HG02623 (cell line): ENCODE results near the gene CENPB.
"Not testable (repeated sequence)": the region's sequence is repeated elsewhere in the genome, so short reads cannot be mapped to it uniquely, and the experiment has no call there.

Experiments
- ATAC-seq: cut with Tn5 transposase; IDR thresholded peaks from one replicate; pipeline ENCODE4 v1.9.1; 2021; ENCODE audit warnings: moderate library complexity; ENCODE audit not compliant: unreplicated experiment

Gene CENPB, protein sequence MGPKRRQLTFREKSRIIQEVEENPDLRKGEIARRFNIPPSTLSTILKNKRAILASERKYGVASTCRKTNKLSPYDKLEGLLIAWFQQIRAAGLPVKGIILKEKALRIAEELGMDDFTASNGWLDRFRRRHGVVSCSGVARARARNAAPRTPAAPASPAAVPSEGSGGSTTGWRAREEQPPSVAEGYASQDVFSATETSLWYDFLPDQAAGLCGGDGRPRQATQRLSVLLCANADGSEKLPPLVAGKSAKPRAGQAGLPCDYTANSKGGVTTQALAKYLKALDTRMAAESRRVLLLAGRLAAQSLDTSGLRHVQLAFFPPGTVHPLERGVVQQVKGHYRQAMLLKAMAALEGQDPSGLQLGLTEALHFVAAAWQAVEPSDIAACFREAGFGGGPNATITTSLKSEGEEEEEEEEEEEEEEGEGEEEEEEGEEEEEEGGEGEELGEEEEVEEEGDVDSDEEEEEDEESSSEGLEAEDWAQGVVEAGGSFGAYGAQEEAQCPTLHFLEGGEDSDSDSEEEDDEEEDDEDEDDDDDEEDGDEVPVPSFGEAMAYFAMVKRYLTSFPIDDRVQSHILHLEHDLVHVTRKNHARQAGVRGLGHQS

DNA sequence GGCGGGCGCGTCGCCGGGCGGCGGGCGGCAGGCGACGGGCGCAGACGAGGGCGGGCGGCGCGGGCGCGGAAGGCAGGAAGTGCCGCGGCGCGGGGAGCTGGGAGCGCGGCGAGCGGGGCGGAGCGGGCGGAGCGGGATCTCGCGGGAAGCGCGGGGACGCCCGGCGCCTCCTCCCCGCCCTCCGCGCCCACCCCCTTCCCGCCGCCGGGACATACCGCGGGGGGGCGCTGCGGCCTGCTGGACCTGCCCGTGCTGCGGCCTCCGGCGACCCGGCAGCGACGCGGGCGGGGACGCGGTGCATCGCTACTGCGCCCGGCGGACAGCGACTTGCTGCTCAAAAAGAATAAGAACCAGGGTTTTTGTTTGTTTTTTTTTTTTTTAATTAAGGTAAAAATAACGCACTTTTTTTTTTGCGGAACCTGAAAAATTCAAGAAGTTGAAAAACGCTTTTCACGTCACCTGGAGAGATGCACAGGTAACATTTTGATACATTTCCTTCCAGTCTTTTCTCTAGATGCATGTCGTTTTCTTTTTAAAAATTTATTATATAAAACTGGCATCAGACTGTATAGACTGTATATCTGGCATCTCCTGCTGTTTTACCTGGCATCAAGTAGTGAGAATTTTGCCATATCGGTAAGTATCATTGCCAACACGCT is at the start of gene CENPB:
TSS of gene CENPB (minus strand) at position 76 of the 659 bp plus-strand sequence. CDS start 257 bp downstream, outside the sequence.
- peak; percentile 77 for ATAC-seq

DNA sequence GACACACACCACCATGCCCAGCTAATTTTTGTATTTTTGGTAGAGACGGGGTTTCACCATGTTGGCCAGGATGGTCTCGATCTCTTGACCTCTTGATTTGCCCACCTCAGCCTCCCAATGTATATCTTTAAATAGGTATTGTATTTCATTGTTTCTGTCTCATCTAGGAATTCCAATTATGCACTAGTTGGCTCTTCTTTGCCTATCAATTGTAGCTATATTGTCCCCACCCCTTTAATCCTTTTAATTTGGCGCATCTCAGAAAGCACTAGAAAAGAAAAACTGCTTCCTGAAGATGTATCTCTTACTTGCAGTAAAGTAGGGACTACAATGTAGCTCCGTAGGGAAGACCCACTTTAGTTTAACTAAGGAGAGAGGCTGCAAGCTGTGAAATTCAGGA is 49.6 kb upstream of the CENPB start:
- no peak for ATAC-seq

DNA sequence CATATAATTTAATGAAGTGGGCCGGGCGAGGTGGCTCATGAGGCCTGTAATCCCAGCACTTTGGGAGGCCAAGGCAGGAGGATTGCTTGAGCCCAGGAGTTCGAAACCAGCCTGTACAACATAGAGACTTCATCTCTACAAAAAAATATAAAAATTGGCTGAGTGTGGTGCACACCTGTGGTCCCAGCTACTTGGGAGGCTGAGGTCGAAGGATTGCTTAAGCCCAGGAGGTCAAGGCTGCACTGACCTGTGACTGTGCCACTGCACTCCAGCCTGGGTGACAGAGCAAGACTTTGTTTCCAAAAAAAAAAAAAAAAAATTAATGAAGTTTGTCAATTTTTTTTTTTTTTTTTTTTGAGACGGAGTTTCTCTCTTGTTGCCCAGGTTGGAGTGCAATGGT is 43.4 kb upstream of the CENPB start:
- ATAC-seq, result not testable (repeated sequence)

DNA sequence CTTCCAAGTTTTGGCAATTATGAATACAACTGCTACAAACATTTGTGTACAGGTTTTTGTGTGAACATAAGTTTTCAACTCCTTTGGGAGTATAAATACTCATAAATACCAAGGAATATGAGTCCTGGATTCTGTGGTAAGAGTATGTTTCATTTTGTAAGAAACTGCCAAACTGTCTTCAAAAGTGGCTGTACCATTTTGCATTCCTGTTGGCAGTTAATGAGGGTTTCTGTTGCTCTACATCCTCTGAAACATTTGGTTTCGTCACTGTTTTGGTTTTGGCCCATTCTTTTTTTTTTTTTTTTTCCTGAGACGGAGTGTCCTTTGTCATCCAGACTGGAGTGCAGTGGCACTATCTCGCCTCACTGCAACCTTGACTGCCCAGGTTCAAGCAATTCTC is 42.3 kb upstream of the CENPB start:
- ATAC-seq, result no peak

DNA sequence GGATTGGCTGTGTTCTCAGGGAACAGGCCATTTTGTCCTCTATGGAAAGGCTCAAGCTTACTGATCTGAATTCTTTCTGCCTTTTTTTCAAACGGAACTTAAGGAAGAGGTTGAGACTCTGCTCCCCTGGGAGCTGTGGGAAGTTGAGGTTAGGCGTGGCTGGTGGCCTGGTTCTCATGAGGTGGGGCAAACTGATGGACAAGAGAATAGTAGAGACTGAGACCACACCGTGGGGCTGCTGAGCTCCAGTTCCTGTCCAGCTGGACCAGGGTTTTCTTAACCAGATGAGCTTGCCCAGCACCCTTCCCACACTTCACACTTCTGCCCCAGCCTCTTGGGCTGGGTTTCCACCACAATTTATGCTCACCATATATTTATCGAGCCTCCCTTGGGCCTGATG is 39.9 kb upstream of the CENPB start:
- no peak for ATAC-seq

DNA sequence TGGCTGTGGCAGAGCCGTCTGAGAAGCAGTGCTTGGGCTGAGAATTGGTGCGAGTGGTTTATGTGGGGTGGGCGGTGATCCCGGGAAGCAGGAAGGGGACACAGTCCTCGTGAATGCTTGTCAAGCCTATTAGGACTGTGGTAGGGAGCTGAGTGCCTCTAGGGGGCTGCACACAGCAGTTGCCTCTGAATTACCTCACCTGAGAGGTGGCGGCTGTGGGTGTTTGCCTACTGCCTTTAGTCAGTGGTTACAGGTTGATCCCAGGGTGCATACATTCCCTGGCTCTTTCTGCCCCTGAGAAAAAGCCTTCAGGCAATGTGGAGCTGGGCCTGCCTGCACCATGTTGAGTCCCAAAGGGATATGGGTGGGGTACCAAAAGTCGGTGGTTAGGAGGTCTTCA is 39.0 kb upstream of the CENPB start:
- no peak for ATAC-seq

DNA sequence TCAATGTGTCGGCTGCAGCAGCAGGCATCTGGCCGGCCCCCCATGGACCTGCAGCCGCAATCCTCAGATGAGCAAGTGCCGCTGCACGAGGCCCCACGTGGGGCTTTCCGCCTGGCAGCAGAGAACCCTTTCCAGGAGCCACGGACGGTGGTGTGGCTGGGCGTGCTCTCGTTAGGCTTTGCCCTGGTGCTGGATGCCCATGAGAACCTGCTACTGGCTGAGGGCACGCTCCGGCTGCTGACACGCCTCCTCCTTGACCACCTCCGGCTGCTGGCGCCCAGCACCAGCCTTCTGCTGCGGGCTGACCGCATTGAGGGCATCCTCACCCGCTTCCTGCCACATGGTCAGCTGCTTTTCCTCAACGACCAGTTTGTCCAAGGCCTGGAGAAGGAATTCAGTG is 37.3 kb upstream of the CENPB start:
- no peak for ATAC-seq

DNA sequence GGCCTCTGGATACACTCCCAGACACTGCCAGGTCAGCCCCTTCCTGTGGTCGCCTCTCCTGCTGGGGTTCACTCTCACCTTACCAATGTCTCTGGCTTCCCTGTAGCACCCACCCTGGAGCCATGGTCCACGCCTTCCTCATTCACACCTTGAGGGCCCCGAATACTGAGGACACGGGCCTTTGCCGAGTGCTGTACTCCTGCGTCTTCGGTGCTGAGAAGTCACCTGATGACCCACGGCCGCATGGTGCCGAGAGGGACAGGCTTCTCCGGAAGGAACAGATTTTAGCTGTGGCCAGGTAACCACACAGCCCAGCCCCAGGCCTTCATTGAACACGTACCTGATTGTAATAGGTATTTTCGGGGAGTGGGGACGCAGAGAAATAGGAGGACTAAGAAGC is 35.5 kb upstream of the CENPB start:
- ATAC-seq, result no peak

DNA sequence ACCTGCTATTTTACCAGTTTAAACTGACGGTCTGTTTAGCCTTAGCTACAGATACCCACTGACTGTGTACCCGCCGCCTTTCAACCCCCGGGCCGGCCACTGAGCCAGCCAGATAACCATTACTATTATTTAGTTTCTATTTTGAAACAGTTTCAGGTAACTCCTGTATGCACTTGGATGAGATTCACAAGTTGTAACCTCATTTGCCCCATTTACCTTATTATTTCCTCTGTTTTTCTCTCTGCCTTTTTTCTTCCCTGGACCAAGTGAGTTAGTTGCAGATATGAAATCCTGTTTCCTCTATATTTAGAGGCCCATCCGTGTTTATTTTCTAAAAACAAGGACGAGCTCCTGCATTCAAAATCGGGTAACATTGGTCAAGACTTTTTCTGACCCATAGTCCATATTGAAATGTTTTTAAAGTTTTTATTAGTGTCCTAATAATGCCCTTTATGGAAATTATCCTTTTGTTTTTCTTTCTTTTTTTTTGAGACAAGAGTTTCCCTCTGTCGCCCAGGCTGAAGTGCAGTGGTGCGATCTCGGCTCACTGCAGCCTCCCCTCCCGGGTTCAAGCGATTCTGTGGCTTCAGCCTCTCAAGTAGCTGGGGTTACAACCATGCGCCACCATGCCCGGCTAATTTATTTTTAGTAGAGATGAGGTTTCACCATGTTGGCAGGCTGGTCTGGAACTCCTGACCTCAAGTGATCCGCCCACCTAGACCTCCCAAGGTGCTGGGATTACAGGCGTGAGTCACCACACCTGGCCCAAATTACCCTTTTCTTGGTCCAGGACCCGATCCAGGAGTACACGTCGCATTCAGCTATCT is 34.6 kb upstream of the CENPB start:
- no peak for ATAC-seq

DNA sequence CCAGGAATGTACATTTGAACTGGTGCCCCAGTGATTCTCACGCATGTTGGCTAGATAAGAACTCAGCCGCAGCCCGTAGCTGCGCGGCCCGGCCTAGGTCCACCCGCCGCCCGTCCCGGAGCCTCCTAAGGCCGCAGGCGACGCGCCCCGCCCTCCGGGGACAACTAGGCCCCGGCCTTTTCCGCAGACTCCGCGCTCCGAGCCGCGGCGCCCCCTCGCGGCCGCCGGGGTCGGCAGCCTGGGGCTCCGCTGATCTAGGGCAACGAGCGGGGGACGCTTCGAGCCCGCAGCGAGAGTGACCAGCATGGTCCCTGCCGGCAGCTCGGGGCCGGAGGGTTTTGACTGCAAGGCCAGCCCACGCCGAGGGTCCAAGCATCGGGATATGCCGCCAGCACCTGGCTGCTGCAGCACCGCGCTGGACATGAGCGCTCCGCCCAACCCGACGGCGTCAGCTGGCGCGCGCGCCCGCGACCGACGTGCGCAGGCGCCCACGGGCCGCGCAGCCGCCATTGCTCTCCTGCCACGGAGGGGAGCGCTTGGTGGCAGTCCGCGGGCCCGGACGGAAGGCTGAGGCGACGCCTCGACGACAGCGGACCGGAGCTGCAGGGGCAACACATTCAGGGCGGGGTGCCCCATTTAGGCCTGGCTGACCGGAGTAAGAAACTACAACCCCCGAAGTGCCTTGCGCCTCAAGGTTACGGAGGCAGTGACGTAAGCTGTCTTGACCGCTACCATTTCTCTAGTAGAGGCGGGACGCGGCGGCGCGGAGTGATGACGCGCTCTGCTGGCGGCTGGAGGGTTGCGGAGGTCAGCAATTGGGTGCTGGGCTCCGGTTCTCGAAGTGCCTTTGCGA is 33.7 kb upstream of the CENPB start, which contains the start of gene AP5S1:
TSS of gene AP5S1 (plus strand) at position 500 of the 853 bp plus-strand sequence. CDS start 1,571 bp downstream, outside the sequence.
- ATAC-seq, result peak; percentile 78

DNA sequence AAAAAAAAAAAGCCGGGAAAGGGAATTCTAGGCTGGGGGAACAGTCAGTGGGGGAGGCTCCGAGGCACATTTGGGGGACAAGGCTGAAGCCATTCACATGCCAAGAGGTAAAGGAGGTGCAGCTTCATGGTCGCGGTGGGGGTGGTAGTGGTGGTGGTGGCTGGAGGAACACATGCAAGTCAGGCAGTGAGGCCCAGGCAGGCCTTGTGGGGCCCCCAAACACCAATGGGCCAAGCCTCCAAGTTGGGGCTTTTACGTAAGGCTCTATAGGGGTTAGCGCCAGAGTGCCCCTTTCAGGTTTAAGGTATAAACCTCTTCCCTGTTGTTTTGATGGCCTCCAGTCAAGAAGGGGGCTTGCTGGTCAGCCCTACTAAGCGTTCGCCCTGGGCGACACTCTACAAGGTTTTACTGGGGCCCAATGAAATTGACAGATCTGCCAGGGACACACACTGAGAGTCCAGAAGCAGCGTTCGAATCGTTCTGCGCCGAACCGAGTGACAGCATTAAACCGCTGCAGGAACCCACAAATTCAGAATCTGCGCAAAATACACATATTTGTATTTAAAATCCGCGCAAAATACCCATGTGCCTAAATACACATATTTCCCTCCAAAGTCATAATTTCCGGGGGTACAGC is 33.0 kb upstream of the CENPB start:
- ATAC-seq, result no peak

DNA sequence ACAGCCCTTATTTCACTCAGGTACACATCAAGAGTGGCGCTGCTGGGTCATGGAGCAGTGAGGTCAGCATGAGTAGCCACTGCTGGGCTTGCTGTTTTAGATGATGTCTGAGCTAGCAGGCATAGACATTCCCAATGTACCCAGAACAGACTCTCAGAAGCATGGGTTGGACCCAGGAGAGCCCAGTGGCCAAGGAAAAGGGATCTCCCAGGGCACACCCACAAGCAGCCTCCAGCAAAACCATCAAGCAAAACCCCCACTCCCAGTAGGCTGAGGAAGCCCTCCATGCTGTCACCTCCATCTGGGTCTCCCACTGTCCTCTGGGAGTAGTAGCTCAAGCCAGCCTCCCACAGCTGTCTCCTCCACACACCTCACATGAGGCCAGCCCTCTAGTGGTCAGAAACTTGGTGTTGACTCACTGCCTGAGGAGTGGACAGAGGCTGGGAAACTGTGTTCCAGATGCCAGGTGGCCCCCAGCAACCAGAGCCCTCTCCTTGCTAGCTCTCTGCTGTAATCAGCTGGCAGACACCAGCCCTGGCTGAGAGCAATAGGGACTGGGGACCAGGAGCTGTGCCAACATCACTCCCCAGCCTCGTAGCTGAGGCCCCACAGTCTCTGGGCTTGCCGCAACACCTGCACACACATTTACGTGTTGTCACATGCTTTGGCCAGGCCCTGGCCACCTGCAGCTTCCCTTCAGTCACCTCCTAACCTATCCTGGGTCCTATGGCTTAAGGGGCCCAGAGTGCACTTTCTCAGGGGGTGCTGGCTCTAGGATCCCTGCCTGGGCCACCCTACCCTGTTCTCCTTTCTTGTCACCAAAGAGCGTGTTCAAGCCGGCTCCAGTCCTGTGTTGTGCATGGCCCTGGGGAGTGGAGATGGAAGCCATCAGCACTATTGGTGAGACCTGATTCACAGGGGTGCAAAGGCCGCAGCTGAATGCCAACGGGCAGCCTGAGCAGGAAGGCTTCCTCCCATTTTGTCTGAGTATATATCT is 31.9 kb upstream of the CENPB start:
- no peak for ATAC-seq

DNA sequence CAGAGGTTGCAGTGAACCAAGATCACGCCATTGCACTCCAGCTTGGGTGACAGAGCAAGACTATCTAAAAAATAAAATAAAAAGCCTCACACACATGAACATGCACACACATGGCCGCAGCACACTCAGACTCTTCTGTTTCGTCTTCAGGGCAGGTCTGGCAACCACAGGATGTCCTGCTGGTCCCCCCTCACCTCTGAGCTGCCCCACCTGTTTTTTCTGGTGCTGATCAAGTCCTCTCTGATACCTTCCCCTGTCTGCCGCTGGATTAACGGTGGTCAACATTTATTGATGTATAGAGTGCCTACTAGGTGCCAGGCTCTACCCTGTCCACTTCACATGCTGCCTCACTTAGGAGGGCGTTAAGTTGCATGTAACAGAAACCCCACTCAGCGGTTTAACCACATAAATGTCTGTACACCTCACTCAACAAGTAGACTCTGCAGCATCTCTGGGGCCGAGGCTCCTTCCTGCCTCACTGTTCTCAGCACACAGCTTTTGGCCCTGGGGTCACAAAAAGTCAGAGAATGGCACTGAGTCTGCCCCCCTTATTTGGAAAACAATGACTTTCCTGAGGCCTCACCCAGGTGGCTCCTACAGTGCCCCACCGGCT is 29.3 kb upstream of the CENPB start:
- ATAC-seq, result no peak

DNA sequence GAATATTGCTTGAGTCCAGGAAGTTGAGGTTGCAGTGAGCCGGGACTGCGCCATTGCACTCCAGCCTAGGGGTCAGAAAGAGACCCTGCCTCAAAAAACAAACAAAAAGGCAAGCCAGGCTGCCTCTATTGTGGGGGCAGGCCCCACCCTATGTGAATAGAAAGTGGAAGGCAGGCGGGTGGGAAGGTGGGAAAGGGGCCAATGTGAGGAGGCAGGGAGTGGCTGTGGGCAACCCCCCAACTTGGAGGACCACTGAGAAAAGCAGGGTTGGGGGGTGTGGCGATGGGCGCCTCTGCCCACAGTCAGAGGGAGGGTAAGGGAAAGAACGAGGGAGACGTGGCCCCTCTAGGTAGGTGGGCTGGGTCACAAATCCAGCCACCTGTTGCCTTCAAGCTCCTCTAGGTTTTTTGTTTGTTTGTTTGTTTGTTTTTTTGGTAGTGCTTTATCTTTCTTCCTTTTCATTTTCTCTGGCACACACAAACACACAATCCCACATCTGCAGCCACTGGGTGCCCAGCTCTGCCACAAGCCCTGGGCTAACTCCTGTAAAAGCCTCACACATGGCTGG is 28.5 kb upstream of the CENPB start:
- ATAC-seq, result no peak

DNA sequence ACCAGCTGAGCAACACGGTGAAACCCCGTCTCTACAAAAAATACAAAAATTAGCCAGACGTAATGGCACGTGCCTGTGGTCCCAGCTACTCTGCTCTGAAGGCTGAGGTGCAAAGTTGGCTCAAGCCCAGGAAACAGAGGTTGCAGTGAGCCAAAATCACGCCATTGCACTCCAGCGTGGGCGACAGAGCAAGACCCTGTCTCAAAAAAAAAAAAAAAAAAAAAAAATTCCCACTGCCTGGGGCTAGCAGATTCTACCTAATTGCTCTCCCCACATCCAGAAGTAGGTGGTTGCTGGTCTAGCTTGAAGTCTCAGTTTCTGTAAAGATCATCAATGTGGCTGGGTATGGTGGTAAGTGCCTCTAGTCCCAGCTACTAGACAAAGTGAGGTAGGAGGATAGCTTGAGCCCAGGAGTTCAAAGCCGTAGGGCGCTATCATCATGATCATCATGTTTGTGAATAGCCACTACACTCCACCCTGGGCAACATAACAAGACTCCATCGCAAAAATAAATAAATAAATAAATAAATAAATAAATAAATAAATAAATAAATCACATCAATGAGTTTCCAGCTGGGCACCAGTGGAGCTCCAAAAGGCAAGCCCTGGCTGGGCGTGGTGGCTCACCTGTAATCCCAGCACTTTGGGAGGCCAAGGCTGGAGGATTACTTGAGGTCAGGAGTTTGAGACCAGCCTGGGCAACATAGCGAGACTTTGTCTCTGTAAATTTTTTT is 27.5 kb upstream of the CENPB start:
- ATAC-seq, result no peak

DNA sequence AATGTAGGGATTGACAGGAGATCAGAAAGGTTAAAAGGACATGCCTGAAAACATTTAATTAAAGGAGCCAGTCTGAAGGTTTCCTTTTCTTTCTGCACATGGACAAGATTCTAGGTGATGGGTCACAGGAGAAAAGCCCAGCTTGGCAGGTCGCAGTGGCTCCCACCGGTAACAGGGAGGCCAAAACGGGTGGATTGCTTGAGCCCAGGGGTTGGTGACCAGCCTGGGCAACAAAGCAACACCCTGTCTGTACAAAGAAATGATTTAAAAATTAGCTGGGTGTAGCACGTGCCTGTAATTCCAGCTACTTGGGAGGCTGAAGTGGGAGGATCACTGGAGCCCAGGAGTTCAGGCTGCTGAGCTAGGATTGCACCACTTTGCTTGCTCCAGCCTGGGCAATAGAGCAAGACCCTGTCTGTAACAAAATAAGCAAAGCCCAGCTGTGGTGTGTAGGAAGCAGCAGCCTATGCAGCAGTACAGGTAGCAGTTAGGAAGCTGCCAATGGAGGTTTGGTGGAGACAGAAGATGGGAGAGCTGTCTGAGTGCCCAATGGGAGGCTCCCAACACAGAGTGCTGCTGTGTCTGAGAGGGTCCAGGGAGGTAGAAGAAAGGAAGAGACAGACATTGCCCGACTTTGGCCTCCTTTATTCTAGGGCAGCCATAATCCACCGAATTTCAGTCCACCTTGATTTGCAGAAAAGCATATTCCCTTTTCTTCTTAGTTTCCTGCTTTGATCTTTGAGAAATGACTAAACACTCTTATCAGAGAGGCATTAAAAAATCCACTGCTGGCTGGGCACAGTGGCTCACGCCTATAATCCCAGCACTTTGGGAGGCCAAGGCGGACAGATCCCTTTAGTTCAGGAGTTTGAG is 26.7 kb upstream of the CENPB start:
- ATAC-seq, result no peak
